CD14-positive monocyte (primary cell): ENCODE data around the gene PPP2R2C. TPM values are rescaled to one million over a fixed set of nuclear protein-coding genes. Genes with fewer than 3 reads are reported as not detected.

Source experiments
- DNase-seq, 3 donors: peaks; one replicate each; pipeline ENCODE4 v3.0.0-alpha.2; 2011 to 2022
- H2AFZ ChIP-seq: 2 replicates; pipeline ENCODE4 v1.6.0; 2012; ENCODE audit warnings: mild to moderate bottlenecking, low read depth, low read length, inconsistent platforms; ENCODE audit not compliant: insufficient read depth, poor library complexity, severe bottlenecking
- H3K27ac ChIP-seq, 2 donors: 1 replicate in 1 of 2; 2 replicates in 1 of 2; pipeline ENCODE4 v1.5.1; 2012 to 2013; ENCODE audit warnings: low read length in 2 of 2, control low read depth in 1 of 2, inconsistent platforms in 1 of 2, low read depth in 1 of 2, mild to moderate bottlenecking in 1 of 2
- H3K27me3 ChIP-seq, 2 donors: one replicate each; pipeline versions ENCODE4 v1.6.0 to v1.6.1; 2011 to 2013; ENCODE audit warnings: low read length in 2 of 2; ENCODE audit not compliant: control insufficient read depth in 2 of 2, insufficient read depth in 2 of 2
- H3K36me3 ChIP-seq, 2 donors: replicated peaks in 1 of 2; 1 replicate in 1 of 2; 2 replicates in 1 of 2; pipeline versions ENCODE4 v1.5.1 to v1.6.1; 2012 to 2013; ENCODE audit warnings: low read length in 2 of 2, control low read depth in 1 of 2, inconsistent platforms in 1 of 2, mild to moderate bottlenecking in 1 of 2; ENCODE audit not compliant: insufficient read depth in 2 of 2, control insufficient read depth in 1 of 2
- H3K4me1 ChIP-seq, 2 donors: 1 replicate in 1 of 2; 2 replicates in 1 of 2; pipeline versions ENCODE4 v1.5.1 to v1.6.1; 2012 to 2013; ENCODE audit warnings: low read length in 2 of 2, control low read depth in 1 of 2, inconsistent platforms in 1 of 2, mild to moderate bottlenecking in 1 of 2, moderate library complexity in 1 of 2; ENCODE audit not compliant: insufficient read depth in 2 of 2, control insufficient read depth in 1 of 2
- H3K4me2 ChIP-seq: replicated peaks from 2 replicates; pipeline ENCODE3; 2012; ENCODE audit warnings: low read length, moderate library complexity, mild to moderate bottlenecking; ENCODE audit not compliant: poor library complexity, severe bottlenecking; ENCODE audit errors: extremely low read depth
- H3K4me3 ChIP-seq, 3 experiments: fragments of 200-600 bp in 1 of 3; sonication (generic) in 1 of 3; replicated peaks in 1 of 3; 1 replicate in 2 of 3; 2 replicates in 1 of 3; pipeline ENCODE4 v1.5.1; 2011 to 2013; ENCODE audit warnings: low read length in 3 of 3, mild to moderate bottlenecking in 3 of 3, control low read depth in 2 of 3, low read depth in 2 of 3, inconsistent platforms in 1 of 3, moderate library complexity in 1 of 3
- H3K79me2 ChIP-seq: 2 replicates; pipeline ENCODE4 v1.6.0; 2012; ENCODE audit warnings: mild to moderate bottlenecking, control low read depth, inconsistent platforms, low read length, moderate library complexity; ENCODE audit not compliant: insufficient read depth
- H3K9ac ChIP-seq: 2 replicates; pipeline ENCODE4 v1.6.0; 2017; ENCODE audit warnings: low read length, mild to moderate bottlenecking; ENCODE audit not compliant: insufficient read depth, poor library complexity, severe bottlenecking
- H3K9me3 ChIP-seq, 2 donors: replicated peaks in 1 of 2; 1 replicate in 1 of 2; 2 replicates in 1 of 2; pipeline versions ENCODE4 v1.5.1 to v1.6.1; 2012 to 2013; ENCODE audit warnings: low read length in 2 of 2, control low read depth in 1 of 2; ENCODE audit not compliant: control insufficient read depth in 1 of 2, insufficient read depth in 1 of 2
- H4K20me1 ChIP-seq: 2 replicates; pipeline ENCODE4 v1.6.0; 2012; ENCODE audit warnings: mild to moderate bottlenecking, low read length, control low read depth, moderate library complexity; ENCODE audit not compliant: insufficient read depth
- H3K27ac Mint-ChIP-seq, 7 donors: one replicate each; pipeline ENCODE4 v1.8.0; 2020; ENCODE audit warnings: mild to moderate bottlenecking in 7 of 7, mixed read lengths in 7 of 7, moderate library complexity in 6 of 7, inconsistent platforms in 2 of 7
- H3K27me3 Mint-ChIP-seq, 3 donors: one replicate each; pipeline ENCODE4 v1.8.0; 2021 to 2022; ENCODE audit warnings: low read depth in 3 of 3, mild to moderate bottlenecking in 3 of 3, mixed read lengths in 3 of 3, moderate library complexity in 3 of 3, inconsistent platforms in 1 of 3
- H3K36me3 Mint-ChIP-seq, 2 donors: one replicate each; pipeline ENCODE4 v1.8.0; 2020; ENCODE audit warnings: mixed read lengths in 2 of 2, inconsistent platforms in 1 of 2, mild to moderate bottlenecking in 1 of 2
- H3K4me1 Mint-ChIP-seq: one replicate; pipeline ENCODE4 v1.8.0; 2020; ENCODE audit warnings: mild to moderate bottlenecking, mixed read lengths
- H3K4me3 Mint-ChIP-seq, 2 donors: one replicate each; pipeline ENCODE4 v1.8.0; 2020; ENCODE audit warnings: mild to moderate bottlenecking in 2 of 2, mixed read lengths in 2 of 2, moderate library complexity in 1 of 2
- H3K9me3 Mint-ChIP-seq, 7 donors: one replicate each; pipeline ENCODE4 v1.8.0; 2020 to 2022; ENCODE audit warnings: mixed read lengths in 7 of 7, mild to moderate bottlenecking in 6 of 7, moderate library complexity in 6 of 7, inconsistent platforms in 2 of 7
- CTCF ChIP-seq: fragments of 200-600 bp; IDR thresholded peaks from one replicate; pipeline ENCODE4 v1.8.0; 2022; ENCODE audit warnings: antibody characterized with exemption, mild to moderate bottlenecking
- WGBS: methylation state at CpG from one replicate; pipeline ENCODE4 v1.1.5; 2013; ENCODE audit warnings: missing lambda C conversion rate; ENCODE audit not compliant: insufficient coverage; 5-methylcytosine and 5-hydroxymethylcytosine counted together
- intact Hi-C, 2 donors: fragments of 100-400 bp; cut with micrococcal nuclease; formaldehyde crosslinking; loops; one replicate each; pipeline versions ENCODE4 v1.15.0 to v1.15.1; 2023
- polyA plus RNA-seq, 3 donors: library from polyadenylated mRNA; depleted of rRNA in 1 of 3; unstranded in 2 of 3; stranded (reverse) in 1 of 3; fragments of 300-500 nt in 2 of 3; fragments of >200 nt in 1 of 3; fragmentation: Illumina TruSeq in 2 of 3; gene quantifications; 1 replicate in 2 of 3; 2 replicates in 1 of 3; pipeline ENCODE4 v1.2.3, GENCODE V29; 2012 to 2021

PPP2R2C gene
- polyA plus RNA-seq, 3 donors = not detected

- Mint-ChIP-seq H3K4me1 (no peaks in the 10 kb centered on the region), H3K4me3 (no peak overlapping the region), H3K9me3 (peaks cover 0 to 9% (median 3%) of the 10 kb centered on the region in 7 donors), H3K27me3 (peaks cover 1 to 4% (median 3%) of the 10 kb centered on the region in 3 donors), H3K36me3 (no peaks in the 10 kb centered on the region), H3K27ac (no peak overlapping the region)
- H3K36me3 ChIP-seq = no peaks in the 10 kb centered on the region
- TF ChIP-seq CTCF = no peak
- no peak overlapping the region for H3K4me3 ChIP-seq
- intact Hi-C loops = no loop called here
- H3K27ac ChIP-seq = no peak overlapping the region
- no peaks in the 10 kb centered on the region for H3K4me1 ChIP-seq
- no peaks in the 10 kb centered on the region for H4K20me1 ChIP-seq
- H3K27me3 ChIP-seq = no peaks in the 10 kb centered on the region
- H3K79me2 ChIP-seq = no peaks in the 10 kb centered on the region
- peaks cover 4 to 6% of the 10 kb centered on the region in 2 donors for H3K9me3 ChIP-seq
- H2AFZ ChIP-seq = no peak overlapping the region
- H3K4me2 ChIP-seq = no peak overlapping the region
- no peak overlapping the region for H3K9ac ChIP-seq
- 53% methylated on average over 3 of the region's 8 CpGs for WGBS
- DNase-seq = no peak
These were observed 31.8 kb downstream of the PPP2R2C start for GRCh38 chr4:6440506-6441201.

DNA sequence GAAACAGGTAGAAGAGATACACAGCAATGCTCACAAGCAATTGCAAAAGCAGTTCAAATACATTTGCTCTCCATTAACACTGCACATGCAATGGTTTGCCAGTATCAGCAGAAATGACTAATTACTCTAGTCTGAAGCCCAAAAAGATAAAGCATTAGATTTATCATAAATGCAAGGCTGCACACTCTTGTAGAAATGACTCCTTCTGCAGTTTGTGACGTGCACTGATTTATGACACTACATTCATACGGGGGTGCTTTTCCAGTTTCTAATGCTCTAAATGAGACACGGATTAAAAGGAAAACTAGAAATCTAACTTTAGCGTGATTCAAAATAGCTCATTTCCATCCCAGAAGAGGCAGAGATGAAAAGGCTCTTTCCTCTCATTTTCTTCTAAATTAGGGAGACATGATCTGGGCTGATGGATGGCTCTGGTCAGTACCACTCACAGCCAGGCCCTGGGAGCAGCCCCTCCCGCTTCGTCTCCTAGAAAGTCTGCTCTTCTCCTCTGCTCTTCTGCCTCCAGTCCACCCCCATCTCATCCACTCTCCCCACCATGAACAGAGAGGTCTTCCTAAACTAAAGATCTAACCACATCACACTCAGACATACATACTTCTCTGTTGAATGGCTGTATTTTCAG lies 33.2 kb downstream of the PPP2R2C start:
- H3K9me3 ChIP-seq = peaks cover 6 to 12% of the 10 kb centered on the region in 2 donors
- H3K36me3 Mint-ChIP-seq = no peaks in the 10 kb centered on the region
- H3K4me3 ChIP-seq = no peak overlapping the region
- H2AFZ ChIP-seq = no peak overlapping the region
- no peaks in the 10 kb centered on the region for H3K4me1 ChIP-seq
- H3K4me1 Mint-ChIP-seq = no peaks in the 10 kb centered on the region
- no peak overlapping the region for H3K27ac ChIP-seq
- H3K4me3 Mint-ChIP-seq = no peak overlapping the region
- H3K9me3 Mint-ChIP-seq = peaks cover 6 to 17% (median 14%) of the 10 kb centered on the region in 7 donors
- no peak overlapping the region for H3K4me2 ChIP-seq
- no peaks in the 10 kb centered on the region for H3K27me3 ChIP-seq
- intact Hi-C loops = no loop called here
- 87% methylated on average over 4 of the region's 6 CpGs for WGBS
- no peak for TF ChIP-seq CTCF
- H3K36me3 ChIP-seq = no peaks in the 10 kb centered on the region
- peaks cover 0 to 4% (median 2%) of the 10 kb centered on the region in 3 donors for H3K27me3 Mint-ChIP-seq
- no peak overlapping the region for H3K27ac Mint-ChIP-seq
- no peak for DNase-seq
- no peaks in the 10 kb centered on the region for H4K20me1 ChIP-seq
- no peaks in the 10 kb centered on the region for H3K79me2 ChIP-seq
- no peak overlapping the region for H3K9ac ChIP-seq
